NB4 (cell line): ENCODE measurements around the gene SYDE1.

Experiments
- CTCF ChIP-seq: IDR thresholded peaks from one replicate; pipeline ENCODE4 v1.5.1; 2012; ENCODE audit warnings: low read depth, low read length
- MAX ChIP-seq: IDR thresholded peaks from 2 replicates; pipeline ENCODE4 v1.6.1; 2011; ENCODE audit warnings: low read depth, low read length
- MYC ChIP-seq: IDR thresholded peaks from 2 replicates; pipeline ENCODE4 v1.6.1; 2011; ENCODE audit warnings: low read depth, low read length
- POLR2A ChIP-seq: IDR thresholded peaks from 2 replicates; pipeline ENCODE4 v1.6.1; 2011; ENCODE audit warnings: mild to moderate bottlenecking; ENCODE audit not compliant: insufficient read length; ENCODE audit errors: extremely low read depth

GRCh38 chr19:15122331-15123030 is 15.3 kb downstream of the SYDE1 start:
- TF ChIP-seq CTCF (no peak), POLR2A (no peak), MAX (no peak), MYC (no peak)
